ENCODE results near the gene CADPS.

CADPS gene

DNA sequence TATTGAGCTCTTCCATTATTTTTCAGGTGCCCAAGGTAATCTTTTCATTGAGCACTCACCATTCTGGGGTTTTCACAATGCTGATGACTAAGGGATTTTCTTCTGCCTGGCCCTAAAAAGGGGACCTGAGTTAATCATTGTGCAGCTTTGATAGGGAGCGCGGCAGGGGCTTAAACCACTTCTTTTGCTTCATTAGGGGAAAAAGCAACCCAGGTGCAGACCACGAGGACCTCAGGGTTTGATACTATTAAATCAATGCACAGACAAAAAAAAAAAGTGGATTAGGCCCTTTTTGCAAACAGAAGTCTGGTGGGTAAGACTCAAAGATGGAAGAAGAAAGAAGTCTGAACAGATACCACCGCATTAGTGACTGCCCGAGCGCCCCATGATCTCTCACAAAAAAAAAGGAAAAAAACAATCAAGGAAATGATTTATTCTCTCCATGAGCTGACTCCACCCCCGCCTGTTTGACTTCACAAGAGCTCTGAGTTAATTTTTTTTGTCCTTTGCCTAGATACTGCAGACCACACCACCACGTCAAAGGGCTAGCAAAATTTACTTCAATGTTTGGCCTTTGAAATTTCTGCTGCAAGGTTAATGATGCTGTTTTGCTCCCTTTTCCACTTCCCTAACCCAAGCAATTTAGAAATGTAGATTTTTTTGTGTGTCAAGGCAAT, 423.9 kb downstream of the CADPS start:
- no peak overlapping the region for H3K4me3 Mint-ChIP-seq
- H3K9me3 Mint-ChIP-seq = no peaks in the 10 kb centered on the region
- TF ChIP-seq, protein P1, sequence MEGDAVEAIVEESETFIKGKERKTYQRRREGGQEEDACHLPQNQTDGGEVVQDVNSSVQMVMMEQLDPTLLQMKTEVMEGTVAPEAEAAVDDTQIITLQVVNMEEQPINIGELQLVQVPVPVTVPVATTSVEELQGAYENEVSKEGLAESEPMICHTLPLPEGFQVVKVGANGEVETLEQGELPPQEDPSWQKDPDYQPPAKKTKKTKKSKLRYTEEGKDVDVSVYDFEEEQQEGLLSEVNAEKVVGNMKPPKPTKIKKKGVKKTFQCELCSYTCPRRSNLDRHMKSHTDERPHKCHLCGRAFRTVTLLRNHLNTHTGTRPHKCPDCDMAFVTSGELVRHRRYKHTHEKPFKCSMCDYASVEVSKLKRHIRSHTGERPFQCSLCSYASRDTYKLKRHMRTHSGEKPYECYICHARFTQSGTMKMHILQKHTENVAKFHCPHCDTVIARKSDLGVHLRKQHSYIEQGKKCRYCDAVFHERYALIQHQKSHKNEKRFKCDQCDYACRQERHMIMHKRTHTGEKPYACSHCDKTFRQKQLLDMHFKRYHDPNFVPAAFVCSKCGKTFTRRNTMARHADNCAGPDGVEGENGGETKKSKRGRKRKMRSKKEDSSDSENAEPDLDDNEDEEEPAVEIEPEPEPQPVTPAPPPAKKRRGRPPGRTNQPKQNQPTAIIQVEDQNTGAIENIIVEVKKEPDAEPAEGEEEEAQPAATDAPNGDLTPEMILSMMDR (IDR thresholded peaks at IDR 0.05) = no peak
- H3K27me3 Mint-ChIP-seq (ENCODE audit: low read depth, poor library complexity) = peaks cover 8% of the 10 kb centered on the region
- H3K4me1 Mint-ChIP-seq = peaks cover 8% of the 10 kb centered on the region
- DNase-seq = no peak
- no peaks in the 10 kb centered on the region for H3K36me3 Mint-ChIP-seq (ENCODE audit: low read depth)
- H3K27ac Mint-ChIP-seq = no peak overlapping the region

DNA sequence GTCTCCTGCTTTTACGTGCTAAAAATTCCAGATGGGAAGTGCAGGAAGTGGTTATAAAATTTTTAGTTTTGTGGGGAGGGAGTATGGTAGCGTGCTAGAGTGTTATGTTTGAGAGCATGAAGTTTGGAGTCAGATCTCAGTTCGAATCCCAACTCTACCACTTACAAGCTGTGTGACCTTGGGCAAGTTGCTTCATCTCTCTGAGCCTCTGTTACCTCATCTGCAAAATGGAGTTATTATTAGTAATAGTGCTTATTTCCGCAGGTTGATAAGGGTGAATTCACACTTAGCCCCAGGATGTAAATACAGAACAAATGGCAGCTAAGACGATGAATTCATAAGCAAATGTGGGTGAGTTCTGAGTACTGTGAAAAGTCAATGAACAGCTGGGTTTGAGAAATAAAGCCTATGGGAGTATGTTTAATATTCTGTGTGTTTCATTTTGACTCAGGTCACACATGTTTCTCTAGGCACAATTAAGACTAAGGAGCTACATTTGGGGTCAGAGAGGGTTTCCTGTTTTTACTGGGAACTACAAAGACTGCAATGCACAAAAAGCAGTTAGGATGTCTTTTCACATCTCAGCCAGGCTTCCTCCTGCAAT, 428.8 kb downstream of the CADPS start:
- no peak for DNase-seq
- H3K36me3 Mint-ChIP-seq (ENCODE audit: low read depth) = no peaks in the 10 kb centered on the region
- H3K4me1 Mint-ChIP-seq = peaks cover 10% of the 10 kb centered on the region
- peaks cover 4% of the 10 kb centered on the region for H3K9me3 Mint-ChIP-seq
- H3K27me3 Mint-ChIP-seq (ENCODE audit: low read depth, poor library complexity) = peaks cover 12% of the 10 kb centered on the region
- TF ChIP-seq, protein P1 (IDR thresholded peaks at IDR 0.05) = no peak
- no peak overlapping the region for H3K4me3 Mint-ChIP-seq
- H3K27ac Mint-ChIP-seq = no peak overlapping the region

DNA sequence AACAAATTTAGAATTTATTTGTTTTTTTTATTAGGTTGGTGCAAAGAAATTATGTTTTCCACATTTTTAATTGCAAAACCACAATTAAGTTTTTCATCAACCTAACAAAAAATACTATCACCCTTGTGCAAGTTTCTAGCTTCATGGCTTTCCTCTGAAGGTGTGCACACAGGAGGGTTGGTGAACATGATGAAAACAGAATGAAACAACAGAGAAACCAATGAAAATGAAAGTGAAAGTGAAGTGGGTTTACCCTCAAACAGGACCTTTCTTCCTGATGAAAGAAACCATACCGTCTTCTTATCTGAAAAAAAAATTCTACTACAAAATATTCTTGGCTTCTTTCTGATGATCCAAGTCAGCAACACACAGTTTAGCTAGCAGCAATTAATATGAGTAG, 429.9 kb downstream of the CADPS start:
- Mint-ChIP-seq H3K4me3 (no peak overlapping the region), H3K27ac (no peak overlapping the region), H3K4me1 (peaks cover 7% of the 10 kb centered on the region), H3K27me3 (ENCODE audit: low read depth, poor library complexity) (peaks cover 19% of the 10 kb centered on the region), H3K9me3 (peaks cover 4% of the 10 kb centered on the region), H3K36me3 (ENCODE audit: low read depth) (no peaks in the 10 kb centered on the region)
- TF ChIP-seq, protein P1 (IDR thresholded peaks at IDR 0.05) = no peak
- DNase-seq = no peak

DNA sequence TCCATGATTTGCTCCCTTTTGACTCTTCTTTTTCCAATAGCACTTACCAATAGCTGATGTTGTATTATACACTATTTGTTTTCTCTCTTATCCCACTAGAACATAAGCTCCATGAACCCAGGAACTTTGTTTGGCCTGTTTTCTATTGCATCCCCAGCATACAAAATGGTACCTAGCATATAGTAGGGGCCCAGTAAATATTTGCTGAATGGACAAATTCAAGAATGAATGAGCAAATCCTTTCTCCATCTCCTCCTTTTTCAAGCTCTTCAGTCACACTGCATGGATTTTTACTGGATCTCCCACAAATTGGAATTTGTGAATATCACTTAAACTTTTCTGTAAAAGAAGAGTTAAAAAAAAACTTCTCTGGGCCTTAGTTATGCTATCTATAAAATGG, 435.2 kb downstream of the CADPS start:
- TF ChIP-seq, protein P1 (IDR thresholded peaks at IDR 0.05) = no peak
- no peak for DNase-seq
- Mint-ChIP-seq H3K27me3 (ENCODE audit: low read depth, poor library complexity) (peaks cover 39% of the 10 kb centered on the region), H3K36me3 (ENCODE audit: low read depth) (no peaks in the 10 kb centered on the region), H3K4me3 (no peak overlapping the region), H3K4me1 (no peaks in the 10 kb centered on the region), H3K27ac (no peak overlapping the region), H3K9me3 (peaks cover 4% of the 10 kb centered on the region)

DNA sequence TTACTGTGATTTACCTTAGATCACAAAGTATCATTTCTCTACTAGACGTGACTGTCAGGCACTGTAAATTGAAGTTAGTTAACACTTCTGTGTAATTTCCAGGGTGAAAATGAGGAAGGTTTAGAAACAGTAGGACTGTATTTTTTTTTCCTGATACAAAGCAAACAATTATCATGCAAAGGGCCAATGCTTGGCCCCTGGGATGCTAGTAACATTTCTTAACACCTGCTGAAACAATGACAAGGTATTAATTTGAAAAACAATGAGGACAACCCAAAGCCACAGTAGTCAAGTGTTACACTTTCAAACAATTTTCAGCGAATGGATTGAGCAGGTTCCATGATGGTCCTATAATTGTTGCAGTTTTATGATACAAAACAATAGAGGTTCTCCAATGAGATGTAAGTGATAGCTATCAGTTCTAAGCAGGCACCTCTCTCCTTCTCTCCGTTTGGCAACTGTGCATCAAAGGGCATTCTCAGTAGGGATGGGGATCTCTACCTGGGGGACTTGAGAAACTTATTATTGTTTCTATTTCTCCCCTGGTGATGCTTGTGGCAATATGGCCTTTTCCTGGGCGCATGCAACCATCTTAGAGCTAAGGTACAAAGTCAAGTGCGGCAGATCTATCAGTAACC, 435.9 kb downstream of the CADPS start:
- no peak for DNase-seq
- no peaks in the 10 kb centered on the region for H3K36me3 Mint-ChIP-seq (ENCODE audit: low read depth)
- H3K27me3 Mint-ChIP-seq (ENCODE audit: low read depth, poor library complexity) = peaks cover 44% of the 10 kb centered on the region
- no peak overlapping the region for H3K4me3 Mint-ChIP-seq
- TF ChIP-seq, protein P1 (IDR thresholded peaks at IDR 0.05) = no peak
- no peaks in the 10 kb centered on the region for H3K4me1 Mint-ChIP-seq
- H3K9me3 Mint-ChIP-seq = peaks cover 4% of the 10 kb centered on the region
- H3K27ac Mint-ChIP-seq = no peak overlapping the region
